ENCODE results near the gene TSLP.

The TSLP gene

GRCh38 chr5:111071413-111071812 is at the start of gene TSLP:
TSS of gene TSLP (plus strand) at chr5:111071713. CDS start at chr5:111071891, 178 bp downstream.
- Histone ChIP-seq H3K9me2 (replicated peaks; ENCODE audit: insufficient read depth, low read length) (no peaks in the 10 kb centered on the region), H3K9ac (ENCODE audit: low read length) (no peak within 1 kb of the TSS), H3K4me2 (ENCODE audit: low read depth, low read length) (peak within 1 kb of the TSS; percentile 89; the same call in 1 of the 2 replicates), H3K27ac (ENCODE audit: low read length) (no peak within 1 kb of the TSS), H3K4me3 (ENCODE audit: low read length) (peak within 1 kb of the TSS; percentile 90; the same call in 1 of the 2 replicates), H3K27me3 (replicated peaks; ENCODE audit: insufficient read depth, low read length) (no peaks in the 10 kb centered on the region), H3K4me1 (ENCODE audit: low read length) (0 out of 2 replicates have a peak, but pooled peaks cover 9% of the 10 kb centered on the region), H4K20me1 (ENCODE audit: insufficient read depth, low read length) (no peaks in the 10 kb centered on the region), H2AFZ (ENCODE audit: low read length) (peak within 1 kb of the TSS; percentile 99), H3K36me3 (replicated peaks; ENCODE audit: insufficient read depth, low read length) (no peaks in the 10 kb centered on the region), H3F3A (ENCODE audit: insufficient read depth, low read length) (peaks cover 4% of the 10 kb centered on the region; the same call in 1 of the 2 replicates), H3K79me2 (ENCODE audit: low read length) (no peaks in the 10 kb centered on the region), H3K9me3 (replicated peaks; ENCODE audit: insufficient read depth, low read length) (no peaks in the 10 kb centered on the region)
- DNase-seq, result no peak
- TF ChIP-seq EZH2phosphoT487 (IDR thresholded peaks at IDR 0.05; ENCODE audit: low read length) (no peak), EZH2 (optimal IDR thresholded peaks at IDR 0.05; ENCODE audit: low read depth, low read length) (no peak), CTCF (IDR thresholded peaks at IDR 0.05; ENCODE audit: low read length) (no peak)

- no peaks in the 10 kb centered on the region for H3K4me1 ChIP-seq (ENCODE audit: low read length)
- no peak overlapping the region for H2AFZ ChIP-seq (ENCODE audit: low read length)
- no peaks in the 10 kb centered on the region for H3K79me2 ChIP-seq (ENCODE audit: low read length)
- no peaks in the 10 kb centered on the region for H3K9me3 ChIP-seq (replicated peaks; ENCODE audit: insufficient read depth, low read length)
- H3K4me3 ChIP-seq (ENCODE audit: low read length), result no peak overlapping the region
- H3K9me2 ChIP-seq (replicated peaks; ENCODE audit: insufficient read depth, low read length), result no peaks in the 10 kb centered on the region
- H3K27me3 ChIP-seq (replicated peaks; ENCODE audit: insufficient read depth, low read length), result no peaks in the 10 kb centered on the region
- no peaks in the 10 kb centered on the region for H3K36me3 ChIP-seq (replicated peaks; ENCODE audit: insufficient read depth, low read length)
- DNase-seq, result no peak
- no peak overlapping the region for H3K4me2 ChIP-seq (ENCODE audit: low read depth, low read length)
- H3F3A ChIP-seq (ENCODE audit: insufficient read depth, low read length), result no peaks in the 10 kb centered on the region
- H3K27ac ChIP-seq (ENCODE audit: low read length), result no peak overlapping the region
- no peaks in the 10 kb centered on the region for H4K20me1 ChIP-seq (ENCODE audit: insufficient read depth, low read length)
- H3K9ac ChIP-seq (ENCODE audit: low read length), result no peak overlapping the region
- TF ChIP-seq EZH2 (optimal IDR thresholded peaks at IDR 0.05; ENCODE audit: low read depth, low read length) (no peak), EZH2phosphoT487 (IDR thresholded peaks at IDR 0.05; ENCODE audit: low read length) (no peak), CTCF (IDR thresholded peaks at IDR 0.05; ENCODE audit: low read length) (no peak)
Measured at GRCh38 chr5:111022301-111022700, 49.2 kb upstream of the TSLP start.

- TF ChIP-seq EZH2 (optimal IDR thresholded peaks at IDR 0.05; ENCODE audit: low read depth, low read length), result no peak
- Histone ChIP-seq H3K27me3 (replicated peaks; ENCODE audit: insufficient read depth, low read length) (no peaks in the 10 kb centered on the region), H2AFZ (ENCODE audit: low read length) (no peak overlapping the region)
Measured at GRCh38 chr5:111028865-111029264, 42.6 kb upstream of the TSLP start.

GRCh38 chr5:111043712-111044506 is 27.6 kb upstream of the TSLP start:
- Histone ChIP-seq H3K9me2 (replicated peaks; ENCODE audit: insufficient read depth, low read length) (no peaks in the 10 kb centered on the region), H3F3A (ENCODE audit: insufficient read depth, low read length) (no peaks in the 10 kb centered on the region), H3K9ac (ENCODE audit: low read length) (no peak overlapping the region), H2AFZ (ENCODE audit: low read length) (no peak overlapping the region), H3K4me2 (ENCODE audit: low read depth, low read length) (no peak overlapping the region), H3K36me3 (replicated peaks; ENCODE audit: insufficient read depth, low read length) (no peaks in the 10 kb centered on the region), H3K79me2 (ENCODE audit: low read length) (no peaks in the 10 kb centered on the region), H3K27ac (ENCODE audit: low read length) (no peak overlapping the region), H3K9me3 (replicated peaks; ENCODE audit: insufficient read depth, low read length) (no peaks in the 10 kb centered on the region), H3K27me3 (replicated peaks; ENCODE audit: insufficient read depth, low read length) (no peaks in the 10 kb centered on the region), H4K20me1 (ENCODE audit: insufficient read depth, low read length) (no peaks in the 10 kb centered on the region), H3K4me1 (ENCODE audit: low read length) (no peaks in the 10 kb centered on the region), H3K4me3 (ENCODE audit: low read length) (no peak overlapping the region)
- TF ChIP-seq EZH2phosphoT487 (IDR thresholded peaks at IDR 0.05; ENCODE audit: low read length) (no peak), EZH2 (optimal IDR thresholded peaks at IDR 0.05; ENCODE audit: low read depth, low read length) (no peak), CTCF (IDR thresholded peaks at IDR 0.05; ENCODE audit: low read length) (no peak)
- no peak for DNase-seq

More at GRCh38 chr5:111028865-111029264, 42.6 kb upstream of the TSLP start:
- no peaks in the 10 kb centered on the region for H3K36me3 ChIP-seq (replicated peaks; ENCODE audit: insufficient read depth, low read length)
- H3K4me2 ChIP-seq (ENCODE audit: low read depth, low read length), result no peak overlapping the region
- no peak for DNase-seq
- no peak overlapping the region for H3K9ac ChIP-seq (ENCODE audit: low read length)
- H3F3A ChIP-seq (ENCODE audit: insufficient read depth, low read length), result no peaks in the 10 kb centered on the region
- no peaks in the 10 kb centered on the region for H3K9me2 ChIP-seq (replicated peaks; ENCODE audit: insufficient read depth, low read length)
- H3K4me3 ChIP-seq (ENCODE audit: low read length), result no peak overlapping the region
- no peaks in the 10 kb centered on the region for H4K20me1 ChIP-seq (ENCODE audit: insufficient read depth, low read length)
- no peaks in the 10 kb centered on the region for H3K4me1 ChIP-seq (ENCODE audit: low read length)
- H3K9me3 ChIP-seq (replicated peaks; ENCODE audit: insufficient read depth, low read length), result no peaks in the 10 kb centered on the region
- no peak overlapping the region for H3K27ac ChIP-seq (ENCODE audit: low read length)
- no peaks in the 10 kb centered on the region for H3K79me2 ChIP-seq (ENCODE audit: low read length)

Measured in MM.1S (cell line).